Measurements from ENCODE around the gene MRPL57. TPM values are rescaled to one million over a fixed set of nuclear protein-coding genes. Genes with fewer than 3 reads are reported as not detected.

MRPL57 gene
- total and polyA plus RNA-seq, 4 donors: 14.6 to 49.4 (median 21.6) TPM

Small RNAs within 50 kb of the gene (small RNA-seq; reads per million reads assigned to genes)
- not detected for gene AL158032.1
- not detected for gene RF00086

Other genes starting within 250 kb of the MRPL57 start
- 1 to 10 TPM; 4.1 to 7.0 TPM for gene LATS2, start 115.1 kb upstream of the MRPL57 start, total RNA-seq
- 1 to 10 TPM; 1.6 to 4.7 TPM for gene LATS2, start 115.1 kb upstream of the MRPL57 start, polyA plus RNA-seq
- 10 to 100 TPM; 15.1 to 22.9 TPM for gene SAP18, start 36.5 kb upstream of the MRPL57 start, total RNA-seq
- gene SAP18, start 36.5 kb upstream of the MRPL57 start, polyA plus RNA-seq: 100 to 1,000 TPM in 1 of 2 donors, 10 to 100 TPM in 1; 31.1 to 229 TPM
- 1 to 10 TPM in 1 of 2 donors, under 1 TPM in 1; under 0.01 to 4.9 TPM for gene SKA3, start 106 bp upstream of the MRPL57 start, total RNA-seq
- gene SKA3, start 106 bp upstream of the MRPL57 start, polyA plus RNA-seq: under 1 TPM; 0.32 to 0.73 TPM